Esophagus muscularis mucosa (tissue), 4 donors: ENCODE measurements around the gene KCNJ15. TPM values are rescaled to one million over a fixed set of nuclear protein-coding genes. Genes with fewer than 3 reads are reported as not detected.
A peak's percentile ranks its signal among the peaks of the same experiment; 100 is the strongest.

ENCODE experiments used
- DNase-seq: peaks from one replicate; pipeline ENCODE4 v3.0.0-alpha.2; 2017; ENCODE audit errors: extremely low spot score
- H3K27ac ChIP-seq, 4 donors: fragments of 200-600 bp; sonication (generic); replicated peaks in 1 of 4; 1 replicate in 3 of 4; 2 replicates in 1 of 4; pipeline ENCODE4 v1.5.1; 2016 to 2019; ENCODE audit warnings: mild to moderate bottlenecking in 1 of 4
- H3K27me3 ChIP-seq, 4 donors: fragments of 200-600 bp; sonication (generic); one replicate each; pipeline versions ENCODE4 v1.5.1 to v1.6.0; 2016 to 2019
- H3K36me3 ChIP-seq, 4 donors: fragments of 200-600 bp; sonication (generic); one replicate each; pipeline ENCODE4 v1.5.1; 2016 to 2019
- H3K4me1 ChIP-seq, 4 donors: fragments of 200-600 bp; sonication (generic); one replicate each; pipeline ENCODE4 v1.5.1; 2016 to 2019
- H3K4me3 ChIP-seq, 4 donors: fragments of 200-600 bp; sonication (generic); 1 replicate in 2 of 4; 2 replicates in 2 of 4; pipeline ENCODE4 v1.5.1; 2016 to 2019; ENCODE audit warnings: mild to moderate bottlenecking in 4 of 4, moderate library complexity in 1 of 4
- H3K9me3 ChIP-seq, 4 donors: fragments of 200-600 bp; sonication (generic); 1 replicate in 3 of 4; 2 replicates in 1 of 4; pipeline ENCODE4 v1.5.1; 2016 to 2019
- EP300 ChIP-seq: sonication (generic); formaldehyde crosslinking; IDR thresholded peaks from one replicate; pipeline ENCODE4 v1.6.1; 2017; ENCODE audit warnings: antibody characterized with exemption
- POLR2A ChIP-seq: fragments of 450-650 bp; IDR thresholded peaks from one replicate; pipeline ENCODE4 v1.6.1; 2017; ENCODE audit warnings: antibody characterized with exemption, moderate library complexity, mild to moderate bottlenecking, low read depth
- POLR2AphosphoS5 ChIP-seq, 2 donors: sonication (generic); formaldehyde crosslinking; IDR thresholded peaks; one replicate each; pipeline ENCODE4 v1.6.1; 2017; ENCODE audit warnings: antibody characterized with exemption in 2 of 2
- WGBS: methylation state at CpG from one replicate; pipeline ENCODE4 v1.1.5; 2018; 5-methylcytosine and 5-hydroxymethylcytosine counted together
- intact Hi-C: fragments of 100-400 bp; cut with DNase I; formaldehyde crosslinking; loops from one replicate; pipeline ENCODE4 v1.15.1; 2023
- total RNA-seq, 4 donors: library from RNA; depleted of rRNA; stranded (reverse); fragments of >200 nt; gene quantifications; one replicate each; pipeline versions ENCODE4 v1.1.0 to v1.2.1, GENCODE V29; 2016
- TF ChIP-seq, protein P1 (sequence below), 3 experiments: fragments of 200-600 bp in 2 of 3; fragments of 450-650 bp in 1 of 3; sonication (generic) in 2 of 3; IDR thresholded peaks; one replicate each; pipeline ENCODE4 v1.5.1; 2017 to 2019; ENCODE audit warnings: antibody characterized with exemption in 3 of 3, mild to moderate bottlenecking in 2 of 3, moderate library complexity in 1 of 3

The KCNJ15 gene
- total RNA-seq, 4 donors from 2014 or later, result 1.2 to 1.6 TPM; not detected in 2

DNA sequence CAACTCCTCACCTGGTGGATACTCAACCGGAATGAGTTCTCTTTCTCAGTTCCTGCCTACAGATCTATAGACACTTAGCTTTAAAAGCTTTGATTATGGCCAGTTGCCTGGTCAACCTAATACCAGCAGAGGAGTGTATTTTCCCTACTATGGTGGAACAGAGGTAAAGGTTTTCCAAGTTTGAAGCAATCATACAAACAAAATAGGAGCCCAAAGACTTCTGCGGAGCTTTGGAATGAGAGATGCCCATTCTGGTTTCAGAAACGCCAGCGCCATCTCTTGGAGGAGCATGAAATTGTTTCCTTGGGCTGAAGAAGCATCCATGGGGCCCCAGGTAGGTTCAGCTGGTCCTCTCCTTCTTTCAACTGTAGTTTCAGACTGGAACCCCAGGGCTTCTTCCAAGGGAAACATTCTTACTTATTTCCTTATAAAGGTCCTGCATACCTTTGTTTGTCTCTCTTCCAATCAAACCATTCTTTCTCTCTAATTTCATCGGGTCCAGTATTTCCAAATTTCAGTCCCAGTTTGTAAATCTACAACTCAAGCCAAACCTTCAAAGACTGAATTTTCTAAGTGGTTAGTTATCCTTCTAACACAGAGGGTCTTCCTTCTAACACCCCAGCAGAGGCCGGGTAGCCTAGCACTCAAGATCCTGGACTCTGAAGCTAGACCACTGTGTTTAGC is 95.9 kb downstream of the KCNJ15 start:
- Histone ChIP-seq H3K4me1 (peaks cover 4 to 10% (median 8%) of the 10 kb centered on the region in 4 donors), H3K27ac (no peak overlapping the region), H3K36me3 (no peaks in the 10 kb centered on the region), H3K4me3 (no peak overlapping the region), H3K9me3 (no peaks in the 10 kb centered on the region), H3K27me3 (peaks cover 0 to 23% (median 0%) of the 10 kb centered on the region in 4 donors)
- DNase-seq, result no peak
- TF ChIP-seq POLR2AphosphoS5 (IDR thresholded peaks at IDR 0.05) (no peak), EP300 (no peak), POLR2A (no peak)
- TF ChIP-seq, protein P1, sequence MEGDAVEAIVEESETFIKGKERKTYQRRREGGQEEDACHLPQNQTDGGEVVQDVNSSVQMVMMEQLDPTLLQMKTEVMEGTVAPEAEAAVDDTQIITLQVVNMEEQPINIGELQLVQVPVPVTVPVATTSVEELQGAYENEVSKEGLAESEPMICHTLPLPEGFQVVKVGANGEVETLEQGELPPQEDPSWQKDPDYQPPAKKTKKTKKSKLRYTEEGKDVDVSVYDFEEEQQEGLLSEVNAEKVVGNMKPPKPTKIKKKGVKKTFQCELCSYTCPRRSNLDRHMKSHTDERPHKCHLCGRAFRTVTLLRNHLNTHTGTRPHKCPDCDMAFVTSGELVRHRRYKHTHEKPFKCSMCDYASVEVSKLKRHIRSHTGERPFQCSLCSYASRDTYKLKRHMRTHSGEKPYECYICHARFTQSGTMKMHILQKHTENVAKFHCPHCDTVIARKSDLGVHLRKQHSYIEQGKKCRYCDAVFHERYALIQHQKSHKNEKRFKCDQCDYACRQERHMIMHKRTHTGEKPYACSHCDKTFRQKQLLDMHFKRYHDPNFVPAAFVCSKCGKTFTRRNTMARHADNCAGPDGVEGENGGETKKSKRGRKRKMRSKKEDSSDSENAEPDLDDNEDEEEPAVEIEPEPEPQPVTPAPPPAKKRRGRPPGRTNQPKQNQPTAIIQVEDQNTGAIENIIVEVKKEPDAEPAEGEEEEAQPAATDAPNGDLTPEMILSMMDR (IDR thresholded peaks at IDR 0.05), result peak; percentile 29 to 48 (median 35)
- 55% methylated on average over 6 of the region's 6 CpGs for WGBS
- intact Hi-C loops, result loop anchor here (1.0 to 10.0 kb wide), 2 partner anchors 137 to 678 kb away; no protein-coding TSS in a partner anchor

DNA sequence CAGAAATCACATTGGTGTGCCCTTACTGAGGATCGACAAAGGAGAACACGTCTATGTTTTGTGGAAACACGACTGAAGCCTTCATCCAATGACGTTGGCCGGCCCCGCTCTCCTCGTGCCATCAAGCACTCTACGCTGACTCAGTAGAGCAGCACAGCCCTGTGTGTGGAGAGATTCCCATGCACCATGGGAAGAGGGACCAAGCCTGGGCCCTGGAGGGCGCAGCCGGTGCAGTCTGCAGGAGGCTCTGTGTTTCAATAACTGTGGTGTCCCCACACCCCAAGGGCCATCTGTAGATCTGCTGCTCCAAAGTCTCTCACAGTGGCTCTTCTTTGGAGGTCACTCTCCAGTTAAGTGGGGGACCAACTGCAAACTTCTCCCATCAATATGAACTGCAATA is 97.4 kb downstream of the KCNJ15 start:
- TF ChIP-seq POLR2AphosphoS5 (IDR thresholded peaks at IDR 0.05) (no peak), POLR2A (no peak), EP300 (no peak)
- TF ChIP-seq, protein P1 (IDR thresholded peaks at IDR 0.05), result no peak
- H3K27ac ChIP-seq, result no peak overlapping the region
- H3K4me1 ChIP-seq, result peaks cover 4 to 10% (median 8%) of the 10 kb centered on the region in 4 donors
- H3K27me3 ChIP-seq, result peaks cover 0 to 18% (median 0%) of the 10 kb centered on the region in 4 donors
- intact Hi-C loops, result loop anchor here (10.0 kb wide), 1 partner anchor 679 kb away; no protein-coding TSS in a partner anchor
- H3K4me3 ChIP-seq, result no peak overlapping the region
- WGBS, result 97% methylated on average over 10 of the region's 10 CpGs
- no peaks in the 10 kb centered on the region for H3K9me3 ChIP-seq
- no peak for DNase-seq
- H3K36me3 ChIP-seq, result no peaks in the 10 kb centered on the region

DNA sequence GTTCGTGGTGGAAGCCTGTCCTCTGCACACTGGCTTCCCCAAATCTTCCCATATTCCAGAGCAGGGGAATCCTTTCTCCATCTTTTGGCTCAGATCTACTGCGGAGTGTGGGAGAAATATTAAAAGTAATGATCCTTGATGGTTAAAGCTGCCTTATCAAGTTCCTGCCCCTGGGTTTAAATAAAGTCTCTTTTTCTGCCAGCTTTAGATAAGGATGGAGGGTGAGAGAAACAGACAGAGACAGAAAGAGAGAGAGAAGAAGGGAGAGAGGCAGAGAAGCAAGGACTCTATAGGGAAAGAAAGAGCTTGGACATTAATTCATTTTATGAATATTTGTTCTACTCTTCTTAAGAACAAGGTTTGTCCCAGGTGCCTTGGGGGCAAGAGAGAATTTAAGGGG is 98.0 kb downstream of the KCNJ15 start:
- no peaks in the 10 kb centered on the region for H3K9me3 ChIP-seq
- H3K36me3 ChIP-seq, result no peaks in the 10 kb centered on the region
- TF ChIP-seq, protein P1 (IDR thresholded peaks at IDR 0.05), result no peak
- no peak for TF ChIP-seq EP300
- no peak for TF ChIP-seq POLR2AphosphoS5 (IDR thresholded peaks at IDR 0.05)
- no peak for TF ChIP-seq POLR2A
- DNase-seq, result no peak
- WGBS, result 87% methylated on average over 2 of the region's 2 CpGs
- intact Hi-C loops, result loop anchor here (10.0 kb wide), 1 partner anchor 680 kb away; no protein-coding TSS in a partner anchor
- no peak overlapping the region for H3K27ac ChIP-seq
- H3K4me3 ChIP-seq, result no peak overlapping the region
- peaks cover 0 to 18% (median 0%) of the 10 kb centered on the region in 4 donors for H3K27me3 ChIP-seq
- H3K4me1 ChIP-seq, result peaks cover 4 to 10% (median 8%) of the 10 kb centered on the region in 4 donors

DNA sequence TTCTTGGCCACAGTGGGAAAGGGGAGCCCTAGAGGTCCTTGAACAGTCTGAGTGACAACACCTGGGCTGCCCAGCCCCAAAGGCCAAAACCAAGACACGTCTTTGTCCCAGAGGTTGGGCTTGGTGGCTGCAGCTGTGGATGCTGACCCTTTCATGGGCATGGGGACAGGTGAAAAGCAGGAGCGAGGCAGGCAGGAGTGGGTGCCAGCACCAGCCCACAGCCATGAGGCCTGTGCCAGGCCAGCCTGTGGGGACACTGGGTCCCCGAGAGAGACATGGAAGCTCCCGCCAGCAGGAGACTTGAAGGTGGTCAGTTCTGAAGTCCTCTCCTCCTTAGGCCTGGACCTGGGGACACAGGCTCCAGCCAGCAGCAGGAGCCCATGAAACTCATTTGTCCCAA is 98.6 kb downstream of the KCNJ15 start:
- Histone ChIP-seq H3K27ac (no peak overlapping the region), H3K27me3 (peaks cover 0 to 18% (median 0%) of the 10 kb centered on the region in 4 donors), H3K9me3 (no peaks in the 10 kb centered on the region), H3K36me3 (no peaks in the 10 kb centered on the region), H3K4me1 (peaks cover 4 to 10% (median 8%) of the 10 kb centered on the region in 4 donors), H3K4me3 (no peak overlapping the region)
- TF ChIP-seq POLR2AphosphoS5 (IDR thresholded peaks at IDR 0.05), result no peak
- TF ChIP-seq, protein P1 (IDR thresholded peaks at IDR 0.05), result no peak
- intact Hi-C loops, result loop anchor here (10.0 kb wide), 1 partner anchor 681 kb away; no protein-coding TSS in a partner anchor
- WGBS, result 88% methylated on average over 3 of the region's 4 CpGs
- DNase-seq, result no peak
